Transverse colon (tissue), 4 donors: ENCODE measurements around the gene PIAS4. TPM values are rescaled to one million over a fixed set of nuclear protein-coding genes. Genes with fewer than 3 reads are reported as not detected.

Experiments
- DNase-seq: peaks from one replicate; pipeline ENCODE4 v3.0.0-alpha.2; 2019
- H3K27ac ChIP-seq, 4 donors: fragments of 200-600 bp; sonication (generic); 2 replicates each; pipeline ENCODE4 v1.5.1; 2016 to 2018; ENCODE audit warnings: inconsistent platforms in 4 of 4
- H3K27me3 ChIP-seq: fragments of 200-600 bp; sonication (generic); 2 replicates; pipeline ENCODE4 v1.5.1; 2017; ENCODE audit warnings: inconsistent platforms
- H3K36me3 ChIP-seq, 4 donors: fragments of 200-600 bp; sonication (generic); 2 replicates each; pipeline ENCODE4 v1.5.1; 2017 to 2019; ENCODE audit warnings: inconsistent platforms in 4 of 4
- H3K4me1 ChIP-seq, 4 donors: fragments of 200-600 bp; sonication (generic); 2 replicates each; pipeline ENCODE4 v1.5.1; 2017 to 2020; ENCODE audit warnings: inconsistent platforms in 4 of 4
- H3K4me3 ChIP-seq, 4 donors: fragments of 200-600 bp; sonication (generic); 1 replicate in 1 of 4; 2 replicates in 3 of 4; pipeline versions ENCODE4 v1.5.1 to v1.6.1; 2017 to 2019; ENCODE audit warnings: inconsistent platforms in 4 of 4
- H3K9me3 ChIP-seq, 2 donors: fragments of 200-600 bp; sonication (generic); 2 replicates each; pipeline ENCODE4 v1.5.1; 2017 to 2019; ENCODE audit warnings: inconsistent platforms in 2 of 2
- EP300 ChIP-seq: sonication (generic); formaldehyde crosslinking; IDR thresholded peaks from one replicate; pipeline ENCODE4 v1.6.1; 2017; ENCODE audit warnings: antibody characterized with exemption, low read depth
- POLR2A ChIP-seq: fragments of 450-650 bp; IDR thresholded peaks from one replicate; pipeline ENCODE4 v1.6.1; 2016; ENCODE audit warnings: antibody characterized with exemption, mild to moderate bottlenecking, moderate library complexity
- POLR2AphosphoS5 ChIP-seq, 3 donors: sonication (generic); formaldehyde crosslinking; IDR thresholded peaks; one replicate each; pipeline ENCODE4 v1.6.1; 2016; ENCODE audit warnings: antibody characterized with exemption in 3 of 3
- WGBS, 2 donors: methylation state at CpG; one replicate each; pipeline ENCODE4 v1.1.5; 2018; ENCODE audit warnings: low coverage in 1 of 2; 5-methylcytosine and 5-hydroxymethylcytosine counted together
- in situ Hi-C, 4 donors: fragments of 200-750 bp; cut with MboI; loops; one replicate each; pipeline versions ENCODE4 v1.15.0 to v1.15.1; 2017; ENCODE audit warnings: low sequenced_read_pairs in 3 of 4, low pct_ligation_motif_present in 1 of 4, low pct_unique_long_range_greater_than_20kb in 1 of 4
- intact Hi-C: fragments of 100-400 bp; cut with DNase I; formaldehyde crosslinking; loops from one replicate; pipeline ENCODE4 v1.15.1; 2023; ENCODE audit warnings: low total_unique reads
- total RNA-seq, 4 donors: library from RNA; depleted of rRNA; stranded (reverse); fragments of >200 nt; gene quantifications; one replicate each; pipeline ENCODE4 v1.1.0, GENCODE V29; 2016
- TF ChIP-seq, protein P1 (sequence below), 5 experiments: fragments of 200-600 bp in 3 of 5; fragments of 450-650 bp in 2 of 5; sonication (generic) in 3 of 5; IDR thresholded peaks; 1 replicate in 2 of 5; 2 replicates in 3 of 5; pipeline ENCODE4 v1.5.1; 2016 to 2017; ENCODE audit warnings: antibody characterized with exemption in 5 of 5, inconsistent platforms in 3 of 5, mild to moderate bottlenecking in 2 of 5, moderate library complexity in 1 of 5

Gene PIAS4
- total RNA-seq, 4 donors from 2014 or later = 15.5 to 110 (median 23.0) TPM

DNA sequence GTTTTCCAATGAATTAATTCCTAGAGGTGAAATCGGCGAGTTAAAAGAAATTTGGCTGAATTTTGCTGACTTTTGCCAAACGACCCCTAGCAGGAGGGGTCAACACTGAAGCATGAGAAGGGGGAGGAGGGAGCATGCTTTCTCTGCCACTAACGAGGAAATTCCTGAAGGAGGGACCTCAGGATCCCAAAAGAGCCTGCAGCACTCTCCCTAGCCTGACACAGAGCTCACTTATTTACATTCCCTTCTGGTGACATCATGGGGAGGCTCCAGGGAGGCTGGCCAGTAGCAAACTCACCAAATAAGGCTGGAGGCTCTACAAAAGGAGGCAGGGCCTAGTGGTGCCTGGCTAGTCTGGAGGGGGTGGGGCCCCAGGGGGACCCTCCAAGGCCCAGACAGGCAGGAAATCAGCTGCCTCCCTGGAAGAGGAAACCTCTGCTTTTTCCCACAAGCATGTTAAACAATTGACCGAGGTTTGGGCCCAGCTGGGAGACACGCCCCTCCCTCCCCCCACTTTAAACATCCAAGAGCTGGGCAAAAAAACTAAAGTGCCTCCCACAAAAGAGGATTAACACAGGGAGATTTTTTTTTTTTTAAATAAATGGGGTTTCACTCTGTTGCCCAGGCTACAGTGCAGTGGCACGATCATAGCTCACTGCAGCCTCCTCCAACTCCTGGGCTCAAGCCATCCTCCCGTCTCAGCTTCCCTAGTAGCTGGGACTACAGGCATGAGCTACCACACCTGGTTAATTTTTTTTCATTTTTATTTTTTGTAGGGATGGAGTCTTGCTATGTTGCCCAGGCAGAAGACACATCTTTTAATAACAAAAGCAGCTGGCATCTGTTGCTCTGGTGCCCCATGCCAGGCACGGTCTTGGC is 38.7 kb upstream of the PIAS4 start:
- Histone ChIP-seq H3K4me1 (peaks cover 41 to 60% (median 55%) of the 10 kb centered on the region in 4 donors), H3K27me3 (no peaks in the 10 kb centered on the region), H3K27ac (peak overlapping the region; percentile 96 to 99 (median 98)), H3K4me3 (peak overlapping the region in 2 of 4 donors; percentile 86 to 97), H3K9me3 (no peaks in the 10 kb centered on the region), H3K36me3 (peaks cover 0 to 12% (median 4%) of the 10 kb centered on the region in 4 donors)
- DNase-seq = peak; percentile 79
- in situ Hi-C loops (no loop called here), intact Hi-C loops (no loop called here)
- WGBS, 2 donors = 38 to 41% methylated on average over 5 to 9 of the region's 9 CpGs
- peak; percentile 74 to 77 (median 74) for TF ChIP-seq POLR2AphosphoS5 (IDR thresholded peaks at IDR 0.05)
- peak; percentile 81 for TF ChIP-seq EP300
- TF ChIP-seq, protein P1, sequence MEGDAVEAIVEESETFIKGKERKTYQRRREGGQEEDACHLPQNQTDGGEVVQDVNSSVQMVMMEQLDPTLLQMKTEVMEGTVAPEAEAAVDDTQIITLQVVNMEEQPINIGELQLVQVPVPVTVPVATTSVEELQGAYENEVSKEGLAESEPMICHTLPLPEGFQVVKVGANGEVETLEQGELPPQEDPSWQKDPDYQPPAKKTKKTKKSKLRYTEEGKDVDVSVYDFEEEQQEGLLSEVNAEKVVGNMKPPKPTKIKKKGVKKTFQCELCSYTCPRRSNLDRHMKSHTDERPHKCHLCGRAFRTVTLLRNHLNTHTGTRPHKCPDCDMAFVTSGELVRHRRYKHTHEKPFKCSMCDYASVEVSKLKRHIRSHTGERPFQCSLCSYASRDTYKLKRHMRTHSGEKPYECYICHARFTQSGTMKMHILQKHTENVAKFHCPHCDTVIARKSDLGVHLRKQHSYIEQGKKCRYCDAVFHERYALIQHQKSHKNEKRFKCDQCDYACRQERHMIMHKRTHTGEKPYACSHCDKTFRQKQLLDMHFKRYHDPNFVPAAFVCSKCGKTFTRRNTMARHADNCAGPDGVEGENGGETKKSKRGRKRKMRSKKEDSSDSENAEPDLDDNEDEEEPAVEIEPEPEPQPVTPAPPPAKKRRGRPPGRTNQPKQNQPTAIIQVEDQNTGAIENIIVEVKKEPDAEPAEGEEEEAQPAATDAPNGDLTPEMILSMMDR (IDR thresholded peaks at IDR 0.05) = no peak
- TF ChIP-seq POLR2A = no peak

DNA sequence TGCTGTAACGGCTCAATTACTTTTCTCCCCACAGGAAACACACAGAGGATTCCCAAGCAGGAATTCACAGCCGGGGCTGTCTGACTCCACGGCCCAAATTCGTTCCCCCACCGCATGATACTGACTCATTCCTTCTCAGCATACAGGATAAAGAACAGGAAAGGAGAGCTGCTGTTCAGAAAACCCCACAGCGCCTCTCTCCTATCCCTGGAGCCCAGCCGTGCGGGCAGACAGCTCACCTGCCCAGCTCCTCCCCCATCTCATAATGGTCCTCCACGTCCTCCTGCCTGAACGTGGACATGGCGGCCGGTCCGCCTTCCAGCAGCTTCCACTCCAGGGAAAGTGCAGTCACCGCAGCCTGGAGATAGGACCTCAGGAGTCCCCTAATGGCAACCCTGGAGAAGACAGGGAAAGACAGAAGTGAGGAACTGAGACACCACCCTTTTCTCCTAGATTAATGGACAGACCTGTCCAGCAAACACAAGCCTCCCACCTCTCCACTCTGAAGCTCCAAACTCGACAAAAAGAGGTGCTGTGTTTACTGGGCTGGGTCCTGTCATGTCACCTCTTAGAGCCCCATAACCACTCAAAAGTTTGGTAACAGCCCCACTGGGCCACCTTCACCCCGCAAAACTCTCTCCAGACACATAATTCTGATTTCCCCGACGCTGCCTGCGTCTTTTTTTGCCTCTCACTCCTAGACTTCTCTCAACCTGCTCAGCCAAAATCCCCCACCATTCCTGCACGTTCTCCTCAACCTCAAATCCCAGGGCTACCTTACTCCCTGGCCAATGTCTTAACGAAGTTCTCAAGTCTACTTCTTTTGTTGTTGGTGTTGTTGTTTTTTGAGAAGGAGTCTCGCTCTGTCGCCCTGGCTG is 37.9 kb upstream of the PIAS4 start:
- H3K4me3 ChIP-seq = peak overlapping the region; percentile 86 to 97 (median 96)
- no peak for DNase-seq
- H3K9me3 ChIP-seq = no peaks in the 10 kb centered on the region
- 42 to 49% methylated on average over 8 to 23 of the region's 23 CpGs for WGBS, 2 donors
- intact Hi-C loops (no loop called here), in situ Hi-C loops (no loop called here)
- peaks cover 41 to 60% (median 55%) of the 10 kb centered on the region in 4 donors for H3K4me1 ChIP-seq
- TF ChIP-seq POLR2AphosphoS5 (IDR thresholded peaks at IDR 0.05) (peak in 2 of 3 donors; percentile 38 to 49), EP300 (no peak), POLR2A (peak; percentile 37)
- TF ChIP-seq, protein P1 (IDR thresholded peaks at IDR 0.05) = peak in 1 of 5 experiments; percentile 12
- H3K27me3 ChIP-seq = no peaks in the 10 kb centered on the region
- peak overlapping the region; percentile 96 to 99 (median 98) for H3K27ac ChIP-seq
- H3K36me3 ChIP-seq = peaks cover 0 to 5% (median 0%) of the 10 kb centered on the region in 4 donors

DNA sequence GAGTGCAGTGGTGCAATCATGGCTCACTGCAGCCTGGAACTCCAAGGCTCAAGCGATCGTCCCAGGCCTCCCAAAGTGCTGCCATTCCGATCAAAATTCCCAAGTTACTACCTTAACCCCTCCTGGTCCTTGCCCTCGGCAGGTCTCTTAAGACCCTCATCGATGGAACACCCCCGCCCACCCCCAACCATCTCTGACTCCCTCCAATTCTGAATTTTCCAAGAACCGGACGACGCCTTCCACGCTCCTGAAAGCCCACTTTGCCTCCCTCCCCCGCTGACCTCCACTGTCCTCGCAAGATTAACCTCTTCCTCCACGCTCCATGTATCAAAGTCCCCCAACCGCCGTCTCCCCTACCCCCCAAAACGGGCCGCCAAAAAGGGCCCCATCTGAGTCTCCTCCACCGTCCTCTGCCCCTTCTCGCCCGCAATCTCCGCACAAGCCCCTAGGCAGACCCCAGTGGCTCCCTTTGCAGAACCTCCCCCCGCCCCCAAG is 37.2 kb upstream of the PIAS4 start:
- H3K27ac ChIP-seq = peak overlapping the region; percentile 96 to 99 (median 98)
- intact Hi-C loops (no loop called here), in situ Hi-C loops (no loop called here)
- H3K36me3 ChIP-seq = no peaks in the 10 kb centered on the region
- no peak for DNase-seq
- H3K4me3 ChIP-seq = peak overlapping the region; percentile 86 to 97 (median 96)
- H3K4me1 ChIP-seq = peaks cover 38 to 57% (median 54%) of the 10 kb centered on the region in 4 donors
- TF ChIP-seq POLR2A (no peak), EP300 (no peak), POLR2AphosphoS5 (IDR thresholded peaks at IDR 0.05) (no peak)
- TF ChIP-seq, protein P1 (IDR thresholded peaks at IDR 0.05) = no peak
- no peaks in the 10 kb centered on the region for H3K9me3 ChIP-seq
- H3K27me3 ChIP-seq = no peaks in the 10 kb centered on the region
- 0 to 2% methylated on average over 9 to 20 of the region's 22 CpGs for WGBS, 2 donors
